ENCODE data around the gene BCL2L12. TPM values are rescaled to one million over a fixed set of nuclear protein-coding genes. Genes with fewer than 3 reads are reported as not detected.
"Not testable (repeated sequence)": the region's sequence is repeated elsewhere in the genome, so short reads cannot be mapped to it uniquely, and the experiment has no call there.

BCL2L12 gene
- 18.7 TPM for total RNA-seq
- 27.1 TPM for polyA plus RNA-seq
- long read RNA-seq, donor 1, partial matches to known transcripts: 0 of 1 reads
- long read RNA-seq, donor 1, other reads (novel, unspliced or antisense): 0 of 1 reads
- long read RNA-seq, donor 2, transcript BCL2L12-212 (7 exons, 1,854 nt): major isoform, 24 of 34 reads
- long read RNA-seq, donor 2, transcript BCL2L12-207 (6 exons, 893 nt): minor isoform, 6 of 34 reads
- long read RNA-seq, donor 2, partial matches to known transcripts: 0 of 34 reads
- long read RNA-seq, donor 2, other reads (novel, unspliced or antisense): 0 of 34 reads
- long read RNA-seq, donor 3, transcript BCL2L12-212 (7 exons, 1,854 nt): major isoform, 16 of 21 reads
- long read RNA-seq, donor 3, partial matches to known transcripts: 0 of 21 reads
- long read RNA-seq, donor 3, other reads (novel, unspliced or antisense): 0 of 21 reads
- long read RNA-seq, donor 4, partial matches to known transcripts: 0 of 4 reads
- long read RNA-seq, donor 4, other reads (novel, unspliced or antisense): 0 of 4 reads
- long read RNA-seq, donor 5, transcript BCL2L12-212 (7 exons, 1,854 nt): major isoform, 11 of 34 reads
- long read RNA-seq, donor 5, partial matches to known transcripts: 18 of 34 reads
- long read RNA-seq, donor 5, other reads (novel, unspliced or antisense): 0 of 34 reads
- long read RNA-seq, donor 6, partial matches to known transcripts: 5 of 12 reads
- long read RNA-seq, donor 6, other reads (novel, unspliced or antisense): 0 of 12 reads
- long read RNA-seq, donor 7, partial matches to known transcripts: 11 of 16 reads
- long read RNA-seq, donor 7, other reads (novel, unspliced or antisense): 0 of 16 reads
- long read RNA-seq, donor 8, transcript BCL2L12-212 (7 exons, 1,854 nt): major isoform, 5 of 6 reads
- long read RNA-seq, donor 8, partial matches to known transcripts: 0 of 6 reads
- long read RNA-seq, donor 8, other reads (novel, unspliced or antisense): 0 of 6 reads
- long read RNA-seq, donor 9, transcript BCL2L12-212 (7 exons, 1,854 nt): major isoform, 6 of 16 reads
- long read RNA-seq, donor 9, partial matches to known transcripts: 6 of 16 reads
- long read RNA-seq, donor 9, other reads (novel, unspliced or antisense): 0 of 16 reads
- long read RNA-seq, donor 10, transcript BCL2L12-212 (7 exons, 1,854 nt): major isoform, 11 of 17 reads
- long read RNA-seq, donor 10, partial matches to known transcripts: 5 of 17 reads
- long read RNA-seq, donor 10, other reads (novel, unspliced or antisense): 0 of 17 reads

GRCh38 chr19:49665351-49666119 lies at the start of gene BCL2L12, which contains the start of gene IRF3:
Gene BCL2L12, plus strand, starts transcription at chr19:49665933. Its CDS starts 760 bp downstream, at chr19:49666693.
Gene IRF3, minus strand, starts transcription at chr19:49665857. Its CDS starts 1,019 bp downstream, at chr19:49664838.
- H3K27ac ChIP-seq (ENCODE audit: low read depth in 1 of 2, low read length in 1 of 2): peak within 1 kb of the TSS; percentile 85 to 92
- peaks cover 0 to 2% of the 10 kb centered on the region in 2 donors for H3K9me3 ChIP-seq (ENCODE audit: control insufficient read depth in 2 of 2, insufficient read depth in 1 of 2, low read length in 1 of 2)
- DNase-seq (ENCODE audit: low read depth in 6 of 9, low spot score in 9 of 9): peak; percentile 90 to 98 (median 96)
- H3K36me3 ChIP-seq (ENCODE audit: control insufficient read depth in 2 of 2, insufficient read depth in 2 of 2, low read length in 1 of 2): peaks cover 41 to 43% of the 10 kb centered on the region in 2 donors
- H3K4me1 ChIP-seq (ENCODE audit: control insufficient read depth in 2 of 2, insufficient read depth in 2 of 2, low read length in 2 of 2): peaks cover 21 to 35% of the 10 kb centered on the region in 2 donors
- under 1% methylated on average over 50 of the region's 50 CpGs for WGBS
- H3K27me3 ChIP-seq (ENCODE audit: control insufficient read depth in 2 of 2, insufficient read depth in 1 of 2, low read length in 1 of 2): no peaks in the 10 kb centered on the region
- H3K4me3 ChIP-seq (ENCODE audit: low read length in 2 of 2): peak within 1 kb of the TSS; percentile 60 to 70

DNA sequence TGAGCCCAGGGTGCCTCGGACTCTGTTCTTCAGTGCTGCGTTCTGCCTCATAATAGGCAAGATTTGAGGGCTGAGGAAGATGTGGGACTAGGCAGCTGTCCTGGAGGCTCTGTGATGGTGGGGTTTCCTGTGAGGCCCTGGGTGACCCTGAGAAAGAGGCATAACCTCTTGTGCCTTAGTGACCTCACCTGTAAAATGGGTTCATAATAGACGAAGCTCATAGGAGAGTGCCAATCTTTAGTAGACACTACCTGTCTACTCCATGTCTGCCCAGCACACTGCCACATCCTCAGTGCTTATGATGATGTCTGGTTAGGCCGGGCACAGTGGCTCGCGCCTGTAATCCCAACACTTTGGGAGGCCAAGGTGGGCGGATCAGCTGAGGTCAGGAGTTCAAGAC lies 49.2 kb upstream of the BCL2L12 start:
- whole genome bisulfite sequencing: 99% methylated on average over 7 of the region's 7 CpGs
- peaks cover 3 to 13% of the 10 kb centered on the region in 2 donors for H3K9me3 ChIP-seq (ENCODE audit: control insufficient read depth in 2 of 2, insufficient read depth in 1 of 2, low read length in 1 of 2)
- H3K4me1 ChIP-seq (ENCODE audit: control insufficient read depth in 2 of 2, insufficient read depth in 2 of 2, low read length in 2 of 2): no peaks in the 10 kb centered on the region

DNA sequence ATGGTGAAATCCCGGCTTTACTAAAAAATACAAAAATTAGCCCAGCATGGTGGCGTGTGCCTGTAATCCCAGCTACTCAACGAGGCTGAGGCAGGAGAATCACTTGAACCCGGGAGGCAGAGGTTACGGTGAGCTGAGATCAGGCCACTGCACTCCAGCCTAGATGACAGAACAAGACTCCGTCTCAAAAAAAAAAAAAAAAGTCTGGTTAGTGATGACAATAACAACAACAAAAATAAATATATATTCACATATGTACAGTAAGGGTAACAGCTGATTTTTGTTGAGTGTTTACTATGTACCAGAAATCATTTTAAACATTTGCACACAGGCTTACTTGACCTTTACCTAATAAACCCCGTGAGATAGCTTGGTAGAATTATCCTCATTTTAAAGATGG lies 48.8 kb upstream of the BCL2L12 start:
- Histone ChIP-seq H3K36me3 (ENCODE audit: control insufficient read depth in 2 of 2, insufficient read depth in 2 of 2, low read length in 1 of 2) (peaks cover 67 to 90% of the 10 kb centered on the region in 2 donors), H3K9me3 (ENCODE audit: control insufficient read depth in 2 of 2, insufficient read depth in 1 of 2, low read length in 1 of 2) (peaks cover 3 to 13% of the 10 kb centered on the region in 2 donors), H3K4me3 (ENCODE audit: low read length in 2 of 2) (no peak overlapping the region), H3K4me1 (ENCODE audit: control insufficient read depth in 2 of 2, insufficient read depth in 2 of 2, low read length in 2 of 2) (no peaks in the 10 kb centered on the region), H3K27ac (ENCODE audit: low read depth in 1 of 2, low read length in 1 of 2) (no peak overlapping the region), H3K27me3 (ENCODE audit: control insufficient read depth in 2 of 2, insufficient read depth in 1 of 2, low read length in 1 of 2) (no peaks in the 10 kb centered on the region)
- 96% methylated on average over 7 of the region's 7 CpGs for WGBS
- no peak for DNase-seq (ENCODE audit: low read depth in 6 of 9, low spot score in 9 of 9)

More for the DNA sequence above, 49.2 kb upstream of the BCL2L12 start:
- H3K36me3 ChIP-seq (ENCODE audit: control insufficient read depth in 2 of 2, insufficient read depth in 2 of 2, low read length in 1 of 2): peaks cover 63 to 86% of the 10 kb centered on the region in 2 donors
- DNase-seq (ENCODE audit: low read depth in 6 of 9, low spot score in 9 of 9): no peak
- no peak overlapping the region for H3K4me3 ChIP-seq (ENCODE audit: low read length in 2 of 2)
- H3K27me3 ChIP-seq (ENCODE audit: control insufficient read depth in 2 of 2, insufficient read depth in 1 of 2, low read length in 1 of 2): no peaks in the 10 kb centered on the region
- no peak overlapping the region for H3K27ac ChIP-seq (ENCODE audit: low read depth in 1 of 2, low read length in 1 of 2)

- H3K27me3 ChIP-seq (ENCODE audit: control insufficient read depth in 2 of 2, insufficient read depth in 1 of 2, low read length in 1 of 2); H3K4me1 ChIP-seq (ENCODE audit: control insufficient read depth in 2 of 2, insufficient read depth in 2 of 2, low read length in 2 of 2); H3K4me3 ChIP-seq (ENCODE audit: low read length in 2 of 2); DNase-seq (ENCODE audit: low read depth in 6 of 9, low spot score in 9 of 9); H3K27ac ChIP-seq (ENCODE audit: low read depth in 1 of 2, low read length in 1 of 2): not testable (repeated sequence)
- H3K9me3 ChIP-seq (ENCODE audit: control insufficient read depth in 2 of 2, insufficient read depth in 1 of 2, low read length in 1 of 2): peaks cover 3 to 13% of the 10 kb centered on the region in 2 donors
- WGBS: 96% methylated on average over 13 of the region's 13 CpGs
- H3K36me3 ChIP-seq (ENCODE audit: control insufficient read depth in 2 of 2, insufficient read depth in 2 of 2, low read length in 1 of 2): peaks cover 66 to 88% of the 10 kb centered on the region in 2 donors
These were observed 47.9 kb upstream of the BCL2L12 start for GRCh38 chr19:49617860-49618259.

DNA sequence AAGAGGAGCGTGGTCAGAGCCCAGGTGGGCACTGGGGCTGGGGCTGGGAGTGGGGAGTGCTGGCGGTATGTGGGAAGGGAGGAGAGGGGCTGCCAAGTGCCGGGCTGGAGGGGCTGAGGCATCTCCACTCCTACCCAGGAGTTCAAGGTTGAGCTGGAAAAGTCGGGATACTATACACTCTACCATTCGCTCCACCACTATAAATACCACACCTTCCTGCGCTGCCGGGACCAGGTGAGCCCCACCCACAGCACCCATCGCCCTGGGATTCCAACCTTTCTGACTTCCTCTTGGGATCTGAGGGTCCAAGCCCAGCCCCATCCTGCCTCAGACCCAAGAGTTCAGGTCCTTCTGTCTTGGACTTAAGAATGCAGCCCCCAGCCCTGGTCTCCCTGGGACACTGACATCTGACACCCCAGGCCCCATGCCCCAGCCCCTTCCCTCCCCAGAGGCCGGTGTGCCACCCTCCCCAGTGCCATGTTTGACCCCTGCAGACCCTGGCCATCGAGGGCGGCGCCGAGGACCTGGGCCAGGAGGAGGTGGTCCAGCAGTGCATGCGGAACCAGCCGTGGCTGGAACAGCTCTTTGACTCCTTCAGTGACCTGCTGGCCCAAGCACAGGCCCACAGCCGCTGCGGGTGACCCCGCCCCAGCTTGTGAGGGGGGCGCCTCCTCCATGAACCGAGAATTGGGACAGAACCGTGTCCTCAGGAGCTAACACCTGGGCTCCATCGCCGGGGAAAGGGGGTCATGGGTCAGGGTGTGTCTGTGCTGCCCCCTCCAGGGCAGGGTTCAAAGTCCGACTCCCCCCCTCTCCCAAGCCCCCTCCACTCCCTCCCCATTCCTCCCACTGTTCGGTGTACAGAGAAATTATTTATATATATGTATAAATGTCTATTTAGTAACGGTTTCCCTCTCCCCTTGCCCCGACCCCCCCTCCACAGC lies 40.5 kb upstream of the BCL2L12 start:
- Histone ChIP-seq H3K4me3 (ENCODE audit: low read length in 2 of 2) (no peak overlapping the region), H3K27ac (ENCODE audit: low read depth in 1 of 2, low read length in 1 of 2) (no peak overlapping the region), H3K4me1 (ENCODE audit: control insufficient read depth in 2 of 2, insufficient read depth in 2 of 2, low read length in 2 of 2) (no peaks in the 10 kb centered on the region), H3K36me3 (ENCODE audit: control insufficient read depth in 2 of 2, insufficient read depth in 2 of 2, low read length in 1 of 2) (peaks cover 53 to 62% of the 10 kb centered on the region in 2 donors), H3K27me3 (ENCODE audit: control insufficient read depth in 2 of 2, insufficient read depth in 1 of 2, low read length in 1 of 2) (no peaks in the 10 kb centered on the region), H3K9me3 (ENCODE audit: control insufficient read depth in 2 of 2, insufficient read depth in 1 of 2, low read length in 1 of 2) (no peaks in the 10 kb centered on the region)
- 96% methylated on average over 27 of the region's 27 CpGs for WGBS
- DNase-seq (ENCODE audit: low read depth in 6 of 9, low spot score in 9 of 9): no peak

GRCh38 chr19:49626226-49626625 lies 39.5 kb upstream of the BCL2L12 start:
- peaks cover 48 to 52% of the 10 kb centered on the region in 2 donors for H3K36me3 ChIP-seq (ENCODE audit: control insufficient read depth in 2 of 2, insufficient read depth in 2 of 2, low read length in 1 of 2)
- no peak for DNase-seq (ENCODE audit: low read depth in 6 of 9, low spot score in 9 of 9)

GRCh38 chr19:49629659-49630058 lies 36.1 kb upstream of the BCL2L12 start:
- Histone ChIP-seq H3K36me3 (ENCODE audit: control insufficient read depth in 2 of 2, insufficient read depth in 2 of 2, low read length in 1 of 2) (peaks cover 31 to 32% of the 10 kb centered on the region in 2 donors), H3K4me1 (ENCODE audit: control insufficient read depth in 2 of 2, insufficient read depth in 2 of 2, low read length in 2 of 2) (no peaks in the 10 kb centered on the region), H3K4me3 (ENCODE audit: low read length in 2 of 2) (no peak overlapping the region), H3K27ac (ENCODE audit: low read depth in 1 of 2, low read length in 1 of 2) (no peak overlapping the region), H3K27me3 (ENCODE audit: control insufficient read depth in 2 of 2, insufficient read depth in 1 of 2, low read length in 1 of 2) (peaks cover 0 to 1% of the 10 kb centered on the region in 2 donors), H3K9me3 (ENCODE audit: control insufficient read depth in 2 of 2, insufficient read depth in 1 of 2, low read length in 1 of 2) (no peaks in the 10 kb centered on the region)
- 98% methylated on average over 9 of the region's 9 CpGs for WGBS
- DNase-seq (ENCODE audit: low read depth in 6 of 9, low spot score in 9 of 9): no peak

More at GRCh38 chr19:49626226-49626625, 39.5 kb upstream of the BCL2L12 start:
- Histone ChIP-seq H3K4me3 (ENCODE audit: low read length in 2 of 2) (no peak overlapping the region), H3K4me1 (ENCODE audit: control insufficient read depth in 2 of 2, insufficient read depth in 2 of 2, low read length in 2 of 2) (no peaks in the 10 kb centered on the region), H3K9me3 (ENCODE audit: control insufficient read depth in 2 of 2, insufficient read depth in 1 of 2, low read length in 1 of 2) (no peaks in the 10 kb centered on the region), H3K27ac (ENCODE audit: low read depth in 1 of 2, low read length in 1 of 2) (no peak overlapping the region), H3K27me3 (ENCODE audit: control insufficient read depth in 2 of 2, insufficient read depth in 1 of 2, low read length in 1 of 2) (no peaks in the 10 kb centered on the region)
- WGBS: 97% methylated on average over 11 of the region's 11 CpGs

Data from thymus (tissue), 14 donors.